ENCODE results near the gene SNUPN. TPM values are rescaled to one million over a fixed set of nuclear protein-coding genes. Genes with fewer than 3 reads are reported as not detected.

Gene SNUPN
- total RNA-seq, 4 donors from 2014 or later = 17.6 to 23.2 (median 18.7) TPM

GRCh38 chr15:75647370-75648155 lies 22.0 kb upstream of the SNUPN start, which contains the start of gene SNX33:
TSS of gene SNX33 (plus strand) at chr15:75647912. CDS start at chr15:75649103, 1,191 bp downstream.
- DNase-seq (ENCODE audit: low spot score) (no peak), ATAC-seq (ENCODE audit: low FRiP score) (peak; percentile 76)
- peak in 1 of 3 donors; percentile 10 for TF ChIP-seq CTCF (IDR thresholded peaks at IDR 0.05)

- peak; percentile 41 for ATAC-seq (ENCODE audit: low FRiP score)
- no peak for TF ChIP-seq CTCF (IDR thresholded peaks at IDR 0.05)
- no peak for DNase-seq (ENCODE audit: low spot score)
Measured at GRCh38 chr15:75646944-75647364, 21.4 kb upstream of the SNUPN start.

- ATAC-seq (ENCODE audit: low FRiP score) (no peak), DNase-seq (ENCODE audit: low spot score) (no peak)
- no peak for TF ChIP-seq CTCF (IDR thresholded peaks at IDR 0.05)
Measured at GRCh38 chr15:75646112-75646943, 20.8 kb upstream of the SNUPN start.

- ATAC-seq (ENCODE audit: low FRiP score) = no peak
- DNase-seq (ENCODE audit: low spot score) = no peak
- TF ChIP-seq CTCF (IDR thresholded peaks at IDR 0.05) = no peak
Measured at GRCh38 chr15:75644376-75644775, 18.9 kb upstream of the SNUPN start.

GRCh38 chr15:75641603-75642002 lies 16.1 kb upstream of the SNUPN start:
- no peak for ATAC-seq (ENCODE audit: low FRiP score)
- no peak for DNase-seq (ENCODE audit: low spot score)
- TF ChIP-seq CTCF (IDR thresholded peaks at IDR 0.05) = no peak

- no peak for TF ChIP-seq CTCF (IDR thresholded peaks at IDR 0.05)
- ATAC-seq (ENCODE audit: low FRiP score) = no peak
- DNase-seq (ENCODE audit: low spot score) = no peak
Measured at GRCh38 chr15:75641179-75641503, 15.6 kb upstream of the SNUPN start.
